Measurements from ENCODE around the gene RBP5.

RBP5 gene

DNA sequence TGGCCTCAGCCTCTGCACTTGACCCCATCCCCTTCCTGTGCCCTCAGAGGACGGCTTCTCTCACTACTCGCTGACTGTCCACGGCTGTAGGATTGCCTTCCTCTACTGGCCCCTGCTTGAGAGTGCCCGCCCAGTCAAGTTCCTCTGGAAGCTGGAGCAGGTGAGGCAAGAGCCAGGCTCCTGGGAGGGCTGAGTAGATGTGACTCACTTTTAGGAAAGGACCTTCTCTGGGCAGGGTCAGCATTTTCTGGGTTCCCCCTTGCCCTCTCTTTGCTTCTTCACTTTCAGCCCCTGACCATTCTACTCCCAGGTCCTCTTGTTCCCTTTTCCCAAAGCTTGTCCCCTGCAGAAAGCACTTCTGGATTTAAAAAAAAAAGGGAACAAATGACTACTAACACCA, 9.2 kb upstream of the RBP5 start:
- no peak for TF ChIP-seq FOXM1 (IDR thresholded peaks at IDR 0.05; ENCODE audit: borderline replicate concordance, low read depth)
- no peak for TF ChIP-seq EGR1 (IDR thresholded peaks at IDR 0.05)
- TF ChIP-seq RAD21 (IDR thresholded peaks at IDR 0.05; ENCODE audit: low read depth), result no peak
- no peak for TF ChIP-seq NFIC (IDR thresholded peaks at IDR 0.05)
- TF ChIP-seq CREB1 (IDR thresholded peaks at IDR 0.05; ENCODE audit: low read depth), result no peak
- no peak for TF ChIP-seq MAX (IDR thresholded peaks at IDR 0.05)
- TF ChIP-seq, protein P1, sequence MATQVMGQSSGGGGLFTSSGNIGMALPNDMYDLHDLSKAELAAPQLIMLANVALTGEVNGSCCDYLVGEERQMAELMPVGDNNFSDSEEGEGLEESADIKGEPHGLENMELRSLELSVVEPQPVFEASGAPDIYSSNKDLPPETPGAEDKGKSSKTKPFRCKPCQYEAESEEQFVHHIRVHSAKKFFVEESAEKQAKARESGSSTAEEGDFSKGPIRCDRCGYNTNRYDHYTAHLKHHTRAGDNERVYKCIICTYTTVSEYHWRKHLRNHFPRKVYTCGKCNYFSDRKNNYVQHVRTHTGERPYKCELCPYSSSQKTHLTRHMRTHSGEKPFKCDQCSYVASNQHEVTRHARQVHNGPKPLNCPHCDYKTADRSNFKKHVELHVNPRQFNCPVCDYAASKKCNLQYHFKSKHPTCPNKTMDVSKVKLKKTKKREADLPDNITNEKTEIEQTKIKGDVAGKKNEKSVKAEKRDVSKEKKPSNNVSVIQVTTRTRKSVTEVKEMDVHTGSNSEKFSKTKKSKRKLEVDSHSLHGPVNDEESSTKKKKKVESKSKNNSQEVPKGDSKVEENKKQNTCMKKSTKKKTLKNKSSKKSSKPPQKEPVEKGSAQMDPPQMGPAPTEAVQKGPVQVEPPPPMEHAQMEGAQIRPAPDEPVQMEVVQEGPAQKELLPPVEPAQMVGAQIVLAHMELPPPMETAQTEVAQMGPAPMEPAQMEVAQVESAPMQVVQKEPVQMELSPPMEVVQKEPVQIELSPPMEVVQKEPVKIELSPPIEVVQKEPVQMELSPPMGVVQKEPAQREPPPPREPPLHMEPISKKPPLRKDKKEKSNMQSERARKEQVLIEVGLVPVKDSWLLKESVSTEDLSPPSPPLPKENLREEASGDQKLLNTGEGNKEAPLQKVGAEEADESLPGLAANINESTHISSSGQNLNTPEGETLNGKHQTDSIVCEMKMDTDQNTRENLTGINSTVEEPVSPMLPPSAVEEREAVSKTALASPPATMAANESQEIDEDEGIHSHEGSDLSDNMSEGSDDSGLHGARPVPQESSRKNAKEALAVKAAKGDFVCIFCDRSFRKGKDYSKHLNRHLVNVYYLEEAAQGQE (IDR thresholded peaks at IDR 0.05; ENCODE audit: low read depth), result no peak
- TF ChIP-seq YY1 (IDR thresholded peaks at IDR 0.05; ENCODE audit: low read depth), result no peak
- TF ChIP-seq USF1 (IDR thresholded peaks at IDR 0.05), result no peak

DNA sequence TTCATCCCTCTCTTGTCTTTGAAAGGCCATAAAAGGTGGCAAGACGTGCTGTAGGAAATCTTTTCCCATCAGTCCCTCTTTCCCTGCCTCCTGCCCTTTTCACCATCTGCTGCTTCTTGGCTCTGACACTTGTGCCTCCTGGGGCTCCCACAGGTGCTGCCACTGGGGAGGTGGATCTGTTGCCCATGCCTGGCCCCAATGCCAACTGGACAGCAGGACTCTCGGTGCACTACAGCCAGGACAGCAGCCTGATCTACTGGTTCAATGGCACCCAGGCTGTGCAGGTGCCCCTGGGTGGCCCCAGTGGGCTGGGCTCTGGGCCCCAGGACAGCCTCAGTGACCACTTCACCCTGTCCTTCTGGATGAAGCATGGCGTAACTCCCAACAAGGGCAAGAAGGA, 8.0 kb upstream of the RBP5 start:
- TF ChIP-seq, protein P1 (IDR thresholded peaks at IDR 0.05; ENCODE audit: low read depth), result no peak
- TF ChIP-seq YY1 (IDR thresholded peaks at IDR 0.05; ENCODE audit: low read depth) (no peak), ZBTB7A (IDR thresholded peaks at IDR 0.05; ENCODE audit: low read depth) (no peak), EP300 (IDR thresholded peaks at IDR 0.05; ENCODE audit: borderline replicate concordance) (no peak), NFIC (IDR thresholded peaks at IDR 0.05) (no peak), EGR1 (IDR thresholded peaks at IDR 0.05) (no peak), TAF1 (IDR thresholded peaks at IDR 0.05; ENCODE audit: low read depth) (no peak), USF1 (IDR thresholded peaks at IDR 0.05) (no peak), MAX (IDR thresholded peaks at IDR 0.05) (no peak), TCF12 (IDR thresholded peaks at IDR 0.05; ENCODE audit: low read depth) (no peak), FOXM1 (IDR thresholded peaks at IDR 0.05; ENCODE audit: borderline replicate concordance, low read depth) (no peak), CEBPB (IDR thresholded peaks at IDR 0.05) (no peak), CREB1 (IDR thresholded peaks at IDR 0.05; ENCODE audit: low read depth) (no peak), RAD21 (IDR thresholded peaks at IDR 0.05; ENCODE audit: low read depth) (no peak), TEAD4 (IDR thresholded peaks at IDR 0.05) (no peak)

DNA sequence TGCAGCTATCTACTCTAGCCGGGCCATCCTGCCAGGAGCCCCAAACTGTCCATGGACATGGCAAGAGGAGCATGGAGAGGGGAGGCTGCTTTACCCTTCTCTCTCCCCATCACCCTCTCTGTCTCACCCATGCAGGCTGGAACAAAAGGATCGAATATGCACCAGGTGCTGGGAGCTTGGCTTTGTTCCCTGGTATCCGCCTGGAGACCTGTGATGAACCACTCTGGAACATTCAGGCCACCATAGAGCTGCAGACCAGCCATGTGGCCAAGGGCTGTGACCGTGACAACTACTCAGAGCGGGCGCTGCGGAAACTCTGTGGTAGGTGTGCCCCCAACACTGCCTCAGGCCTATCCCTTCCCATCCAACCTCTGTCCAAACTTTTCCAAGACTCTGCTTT, 7.4 kb upstream of the RBP5 start:
- TF ChIP-seq TCF12 (IDR thresholded peaks at IDR 0.05; ENCODE audit: low read depth), result no peak
- no peak for TF ChIP-seq MAX (IDR thresholded peaks at IDR 0.05)
- no peak for TF ChIP-seq ZBTB7A (IDR thresholded peaks at IDR 0.05; ENCODE audit: low read depth)
- TF ChIP-seq RAD21 (IDR thresholded peaks at IDR 0.05; ENCODE audit: low read depth), result no peak
- TF ChIP-seq CREB1 (IDR thresholded peaks at IDR 0.05; ENCODE audit: low read depth), result no peak
- TF ChIP-seq TEAD4 (IDR thresholded peaks at IDR 0.05), result no peak
- TF ChIP-seq USF1 (IDR thresholded peaks at IDR 0.05), result no peak
- no peak for TF ChIP-seq EGR1 (IDR thresholded peaks at IDR 0.05)
- TF ChIP-seq TAF1 (IDR thresholded peaks at IDR 0.05; ENCODE audit: low read depth), result no peak
- TF ChIP-seq YY1 (IDR thresholded peaks at IDR 0.05; ENCODE audit: low read depth), result no peak
- no peak for TF ChIP-seq NFIC (IDR thresholded peaks at IDR 0.05)
- no peak for TF ChIP-seq CEBPB (IDR thresholded peaks at IDR 0.05)
- TF ChIP-seq, protein P1 (IDR thresholded peaks at IDR 0.05; ENCODE audit: low read depth), result no peak
- TF ChIP-seq EP300 (IDR thresholded peaks at IDR 0.05; ENCODE audit: borderline replicate concordance), result no peak

Measured in Ishikawa (cell line).